Astrocyte (in vitro differentiated cells and primary cell): ENCODE results near the gene RASIP1. TPM values are rescaled to one million over a fixed set of nuclear protein-coding genes. Genes with fewer than 3 reads are reported as not detected.

Experiments
- DNase-seq: peaks from one replicate; pipeline ENCODE4 v3.0.0-alpha.2; 2010; ENCODE audit warnings: low read depth
- FAIRE-seq: peaks from 2 replicates; lab custom pipeline; 2011; peaks lifted over from hg19 to GRCh38; lab: Jason Lieb, UNC
- H2AFZ ChIP-seq: 2 replicates; pipeline ENCODE4 v1.6.0; 2012; ENCODE audit warnings: low read depth, low read length, inconsistent platforms
- H3K27ac ChIP-seq: 2 replicates; pipeline ENCODE4 v1.5.1; 2011; ENCODE audit warnings: low read depth, low read length, inconsistent platforms
- H3K27me3 ChIP-seq: 2 replicates; pipeline ENCODE4 v1.6.0; 2011; ENCODE audit warnings: low read length, inconsistent platforms; ENCODE audit not compliant: insufficient read depth
- H3K36me3 ChIP-seq: 2 replicates; pipeline ENCODE4 v1.5.1; 2011; ENCODE audit warnings: low read length, inconsistent platforms; ENCODE audit not compliant: insufficient read depth
- H3K4me1 ChIP-seq: 2 replicates; pipeline ENCODE4 v1.5.1; 2011; ENCODE audit warnings: low read length, inconsistent platforms; ENCODE audit not compliant: insufficient read depth
- H3K4me2 ChIP-seq: 2 replicates; pipeline ENCODE4 v1.6.0; 2012; ENCODE audit warnings: low read length, inconsistent platforms
- H3K4me3 ChIP-seq: 2 replicates; pipeline ENCODE4 v1.5.1; 2011; ENCODE audit warnings: low read depth, mild to moderate bottlenecking, low read length, inconsistent platforms; ENCODE audit not compliant: insufficient read depth
- H3K79me2 ChIP-seq: 2 replicates; pipeline ENCODE4 v1.6.0; 2012; ENCODE audit warnings: mild to moderate bottlenecking, low read length, inconsistent platforms; ENCODE audit not compliant: insufficient read depth
- H3K9ac ChIP-seq: 2 replicates; pipeline ENCODE4 v1.6.0; 2012; ENCODE audit warnings: mild to moderate bottlenecking, low read length, inconsistent platforms
- H3K9me3 ChIP-seq: 2 replicates; pipeline ENCODE4 v1.5.1; 2012; ENCODE audit warnings: low read depth, mild to moderate bottlenecking, low read length, inconsistent platforms; ENCODE audit not compliant: insufficient read depth
- H4K20me1 ChIP-seq: 2 replicates; pipeline ENCODE4 v1.6.0; 2012; ENCODE audit warnings: low read length, inconsistent platforms; ENCODE audit not compliant: insufficient read depth
- H3K27ac Mint-ChIP-seq: one replicate; pipeline ENCODE4 v1.8.0; 2021; ENCODE audit warnings: mild to moderate bottlenecking, mixed read lengths; ENCODE audit not compliant: unreplicated experiment
- H3K27me3 Mint-ChIP-seq: one replicate; pipeline ENCODE4 v1.8.0; 2021; ENCODE audit warnings: low read depth, mixed read lengths; ENCODE audit not compliant: unreplicated experiment
- H3K36me3 Mint-ChIP-seq: one replicate; pipeline ENCODE4 v1.8.0; 2021; ENCODE audit warnings: low read depth, mixed read lengths; ENCODE audit not compliant: unreplicated experiment
- H3K4me1 Mint-ChIP-seq: one replicate; pipeline ENCODE4 v1.8.0; 2021; ENCODE audit warnings: low read depth, mixed read lengths; ENCODE audit not compliant: unreplicated experiment
- H3K4me3 Mint-ChIP-seq: one replicate; pipeline ENCODE4 v1.8.0; 2021; ENCODE audit warnings: mild to moderate bottlenecking, moderate library complexity, mixed read lengths; ENCODE audit not compliant: unreplicated experiment
- H3K9me3 Mint-ChIP-seq: one replicate; pipeline ENCODE4 v1.8.0; 2021; ENCODE audit warnings: mild to moderate bottlenecking, mixed read lengths; ENCODE audit not compliant: unreplicated experiment
- CTCF ChIP-seq: IDR thresholded peaks from 2 replicates; pipeline ENCODE4 v1.5.1; 2011; ENCODE audit warnings: low read depth, mild to moderate bottlenecking, inconsistent platforms, low read length, moderate library complexity; ENCODE audit not compliant: insufficient read depth
- EZH2 ChIP-seq: IDR thresholded peaks from 2 replicates; pipeline ENCODE4 v1.6.1; 2012; ENCODE audit warnings: mild to moderate bottlenecking, low read length, inconsistent platforms; ENCODE audit not compliant: insufficient read depth
- total RNA-seq: library from RNA; stranded (reverse); gene quantifications from 2 replicates; pipeline ENCODE4 v1.2.1, GENCODE V29; 2021

RASIP1 gene
- total RNA-seq, 1 donor from 2014 or later = 0.68 TPM

- Histone ChIP-seq H3K4me2 (no peak overlapping the region), H3K36me3 (no peaks in the 10 kb centered on the region), H3K9me3 (no peaks in the 10 kb centered on the region), H3K9ac (no peak overlapping the region), H3K79me2 (no peaks in the 10 kb centered on the region), H3K4me1 (no peaks in the 10 kb centered on the region), H4K20me1 (no peaks in the 10 kb centered on the region), H3K27me3 (peaks cover 29% of the 10 kb centered on the region), H2AFZ (no peak overlapping the region), H3K27ac (no peak overlapping the region), H3K4me3 (no peak overlapping the region)
- H3K27ac Mint-ChIP-seq = no peak overlapping the region
- H3K4me1 Mint-ChIP-seq = no peaks in the 10 kb centered on the region
- DNase-seq (no peak), FAIRE-seq (no peak)
- H3K4me3 Mint-ChIP-seq = no peak overlapping the region
- no peaks in the 10 kb centered on the region for H3K36me3 Mint-ChIP-seq
- peaks cover 4% of the 10 kb centered on the region for H3K9me3 Mint-ChIP-seq
- peaks cover 53% of the 10 kb centered on the region for H3K27me3 Mint-ChIP-seq
- TF ChIP-seq EZH2 = no peak
- TF ChIP-seq CTCF = no peak
Observed at GRCh38 chr19:48760504-48761205, 20.2 kb upstream of the RASIP1 start.

- H3K27ac ChIP-seq = no peak overlapping the region
- no peak for DNase-seq
- H4K20me1 ChIP-seq = no peaks in the 10 kb centered on the region
- no peak overlapping the region for H3K4me2 ChIP-seq
- H3K4me3 Mint-ChIP-seq = no peak overlapping the region
- H3K4me3 ChIP-seq = no peak overlapping the region
- no peak for FAIRE-seq
- H3K4me1 Mint-ChIP-seq = peaks cover 3% of the 10 kb centered on the region
- H3K27ac Mint-ChIP-seq = no peak overlapping the region
- peaks cover 1% of the 10 kb centered on the region for H3K9me3 Mint-ChIP-seq
- H3K27me3 Mint-ChIP-seq = peaks cover 53% of the 10 kb centered on the region
- H3K4me1 ChIP-seq = peaks cover 4% of the 10 kb centered on the region
- H3K79me2 ChIP-seq = no peaks in the 10 kb centered on the region
- H3K36me3 Mint-ChIP-seq = no peaks in the 10 kb centered on the region
- TF ChIP-seq EZH2 (no peak), CTCF (no peak)
- no peak overlapping the region for H2AFZ ChIP-seq
- H3K36me3 ChIP-seq = no peaks in the 10 kb centered on the region
- H3K9ac ChIP-seq = no peak overlapping the region
- no peaks in the 10 kb centered on the region for H3K9me3 ChIP-seq
- peaks cover 31% of the 10 kb centered on the region for H3K27me3 ChIP-seq
Observed at GRCh38 chr19:48757741-48758144, 17.3 kb upstream of the RASIP1 start.

- no peak overlapping the region for H3K27ac ChIP-seq
- TF ChIP-seq CTCF (no peak), EZH2 (no peak)
- H3K27me3 ChIP-seq = peaks cover 27% of the 10 kb centered on the region
- Mint-ChIP-seq H3K27me3 (peaks cover 48% of the 10 kb centered on the region), H3K9me3 (no peaks in the 10 kb centered on the region), H3K4me3 (no peak overlapping the region), H3K27ac (no peak overlapping the region), H3K36me3 (no peaks in the 10 kb centered on the region), H3K4me1 (peaks cover 3% of the 10 kb centered on the region)
- DNase-seq (no peak), FAIRE-seq (no peak)
- no peaks in the 10 kb centered on the region for H3K79me2 ChIP-seq
- H2AFZ ChIP-seq = no peak overlapping the region
- no peak overlapping the region for H3K4me3 ChIP-seq
- no peaks in the 10 kb centered on the region for H4K20me1 ChIP-seq
- no peak overlapping the region for H3K9ac ChIP-seq
- H3K4me2 ChIP-seq = no peak overlapping the region
- H3K36me3 ChIP-seq = no peaks in the 10 kb centered on the region
- no peaks in the 10 kb centered on the region for H3K9me3 ChIP-seq
- peaks cover 7% of the 10 kb centered on the region for H3K4me1 ChIP-seq
Observed at GRCh38 chr19:48757089-48757675, 16.8 kb upstream of the RASIP1 start.
